HG03097 (cell line): ENCODE results near the gene KCNJ15.

Experiments used
- ATAC-seq: cut with Tn5 transposase; IDR thresholded peaks from one replicate; pipeline ENCODE4 v1.9.1; 2021; ENCODE audit not compliant: unreplicated experiment, low FRiP score

KCNJ15 gene

GRCh38 chr21:38295997-38296764 lies 39.4 kb downstream of the KCNJ15 start:
- ATAC-seq, result no peak

GRCh38 chr21:38297194-38297631 lies 40.4 kb downstream of the KCNJ15 start:
- ATAC-seq, result no peak

GRCh38 chr21:38297871-38298270 lies 41.1 kb downstream of the KCNJ15 start:
- no peak for ATAC-seq

- ATAC-seq, result no peak
Measured at GRCh38 chr21:38298832-38299231, 42.0 kb downstream of the KCNJ15 start.

- ATAC-seq, result no peak
Measured at GRCh38 chr21:38299671-38300070, 42.9 kb downstream of the KCNJ15 start.

GRCh38 chr21:38300141-38300578 lies 43.4 kb downstream of the KCNJ15 start:
- ATAC-seq, result no peak

GRCh38 chr21:38301321-38302214 lies 44.8 kb downstream of the KCNJ15 start:
- no peak for ATAC-seq

GRCh38 chr21:38303300-38303699 lies 46.5 kb downstream of the KCNJ15 start:
- ATAC-seq, result no peak

- ATAC-seq, result no peak
Measured at GRCh38 chr21:38306433-38307141, 49.8 kb downstream of the KCNJ15 start.

- ATAC-seq, result no peak
Measured at GRCh38 chr21:38307771-38308531, 51.2 kb downstream of the KCNJ15 start.

- ATAC-seq, result no peak
Measured at GRCh38 chr21:38308532-38309119, 51.8 kb downstream of the KCNJ15 start.

- no peak for ATAC-seq
Measured at GRCh38 chr21:38310646-38311485, 54.1 kb downstream of the KCNJ15 start.

GRCh38 chr21:38311765-38312164 lies 55.0 kb downstream of the KCNJ15 start:
- no peak for ATAC-seq

- ATAC-seq, result no peak
Measured at GRCh38 chr21:38312822-38313221, 56.0 kb downstream of the KCNJ15 start.

- no peak for ATAC-seq
Measured at GRCh38 chr21:38314558-38314957, 57.8 kb downstream of the KCNJ15 start.

GRCh38 chr21:38315122-38315521 lies 58.3 kb downstream of the KCNJ15 start:
- ATAC-seq, result no peak

- ATAC-seq, result no peak
Measured at GRCh38 chr21:38319781-38320180, 63.0 kb downstream of the KCNJ15 start.

GRCh38 chr21:38321568-38321967 lies 64.8 kb downstream of the KCNJ15 start:
- no peak for ATAC-seq
